LoVo (cell line): ENCODE data around the gene TGFB2.

Source experiments
- DNase-seq: peaks from one replicate; pipeline ENCODE4 v3.0.0-alpha.2; 2016; ENCODE audit warnings: low spot score

TGFB2 gene

GRCh38 chr1:218462587-218462986 is 117.5 kb downstream of the TGFB2 start:
- DNase-seq = no peak

- no peak for DNase-seq
Observed at GRCh38 chr1:218463194-218464156, 118.3 kb downstream of the TGFB2 start.

- DNase-seq = no peak
Observed at GRCh38 chr1:218464871-218465270, 119.7 kb downstream of the TGFB2 start.

- no peak for DNase-seq
Observed at GRCh38 chr1:218466341-218467010, 121.3 kb downstream of the TGFB2 start.

GRCh38 chr1:218467101-218468072 is 122.3 kb downstream of the TGFB2 start:
- DNase-seq = no peak

GRCh38 chr1:218468711-218469110 is 123.6 kb downstream of the TGFB2 start:
- DNase-seq = no peak

- DNase-seq = no peak
Observed at GRCh38 chr1:218472885-218473284, 127.7 kb downstream of the TGFB2 start.

GRCh38 chr1:218473522-218473921 is 128.4 kb downstream of the TGFB2 start:
- DNase-seq = no peak

GRCh38 chr1:218474128-218474527 is 129.0 kb downstream of the TGFB2 start:
- DNase-seq = no peak

- no peak for DNase-seq
Observed at GRCh38 chr1:218475275-218475674, 130.1 kb downstream of the TGFB2 start.

GRCh38 chr1:218475699-218476098 is 130.6 kb downstream of the TGFB2 start:
- DNase-seq = no peak

GRCh38 chr1:218476385-218476784 is 131.2 kb downstream of the TGFB2 start:
- no peak for DNase-seq

- no peak for DNase-seq
Observed at GRCh38 chr1:218478336-218478735, 133.2 kb downstream of the TGFB2 start.

- no peak for DNase-seq
Observed at GRCh38 chr1:218479436-218480115, 134.4 kb downstream of the TGFB2 start.

GRCh38 chr1:218480137-218480536 is 135.0 kb downstream of the TGFB2 start:
- no peak for DNase-seq

- DNase-seq = peak; percentile 44
Observed at GRCh38 chr1:218480588-218481099, 135.5 kb downstream of the TGFB2 start.

- no peak for DNase-seq
Observed at GRCh38 chr1:218481116-218481775, 136.1 kb downstream of the TGFB2 start.

GRCh38 chr1:218482683-218483082 is 137.5 kb downstream of the TGFB2 start:
- no peak for DNase-seq

- DNase-seq = no peak
Observed at GRCh38 chr1:218485241-218485928, 140.2 kb downstream of the TGFB2 start.

- no peak for DNase-seq
Observed at GRCh38 chr1:218488531-218488930, 143.4 kb downstream of the TGFB2 start.
